Measurements from ENCODE around the gene STX8. TPM values are rescaled to one million over a fixed set of nuclear protein-coding genes. Genes with fewer than 3 reads are reported as not detected.

The STX8 gene
- total RNA-seq, 4 donors from 2014 or later = 58.6 to 86.9 (median 66.3) TPM

DNA sequence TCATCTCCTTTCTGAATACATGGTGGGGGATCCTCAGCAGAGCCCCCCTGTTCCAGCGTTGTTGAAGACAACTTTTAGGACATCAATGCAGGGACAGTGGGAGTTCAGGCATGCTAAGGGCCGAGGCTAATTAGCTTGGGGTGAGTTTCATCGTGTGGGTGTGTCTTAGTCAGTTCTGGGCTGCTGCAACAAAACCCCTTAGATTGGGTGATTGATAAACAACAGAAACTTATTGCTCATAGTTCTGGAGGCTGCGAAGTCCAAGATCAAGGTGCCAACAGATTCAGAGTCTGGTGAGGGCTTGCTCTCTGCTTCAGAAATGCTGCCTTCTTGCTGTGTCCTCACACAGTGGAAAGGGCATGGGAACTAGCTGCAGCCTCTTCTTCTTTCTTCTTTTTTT, 340.3 kb downstream of the STX8 start:
- no peak for DNase-seq (ENCODE audit: low spot score)
- TF ChIP-seq, protein P1, sequence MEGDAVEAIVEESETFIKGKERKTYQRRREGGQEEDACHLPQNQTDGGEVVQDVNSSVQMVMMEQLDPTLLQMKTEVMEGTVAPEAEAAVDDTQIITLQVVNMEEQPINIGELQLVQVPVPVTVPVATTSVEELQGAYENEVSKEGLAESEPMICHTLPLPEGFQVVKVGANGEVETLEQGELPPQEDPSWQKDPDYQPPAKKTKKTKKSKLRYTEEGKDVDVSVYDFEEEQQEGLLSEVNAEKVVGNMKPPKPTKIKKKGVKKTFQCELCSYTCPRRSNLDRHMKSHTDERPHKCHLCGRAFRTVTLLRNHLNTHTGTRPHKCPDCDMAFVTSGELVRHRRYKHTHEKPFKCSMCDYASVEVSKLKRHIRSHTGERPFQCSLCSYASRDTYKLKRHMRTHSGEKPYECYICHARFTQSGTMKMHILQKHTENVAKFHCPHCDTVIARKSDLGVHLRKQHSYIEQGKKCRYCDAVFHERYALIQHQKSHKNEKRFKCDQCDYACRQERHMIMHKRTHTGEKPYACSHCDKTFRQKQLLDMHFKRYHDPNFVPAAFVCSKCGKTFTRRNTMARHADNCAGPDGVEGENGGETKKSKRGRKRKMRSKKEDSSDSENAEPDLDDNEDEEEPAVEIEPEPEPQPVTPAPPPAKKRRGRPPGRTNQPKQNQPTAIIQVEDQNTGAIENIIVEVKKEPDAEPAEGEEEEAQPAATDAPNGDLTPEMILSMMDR (IDR thresholded peaks at IDR 0.05) = no peak
- no peak for ATAC-seq (ENCODE audit: low FRiP score)

DNA sequence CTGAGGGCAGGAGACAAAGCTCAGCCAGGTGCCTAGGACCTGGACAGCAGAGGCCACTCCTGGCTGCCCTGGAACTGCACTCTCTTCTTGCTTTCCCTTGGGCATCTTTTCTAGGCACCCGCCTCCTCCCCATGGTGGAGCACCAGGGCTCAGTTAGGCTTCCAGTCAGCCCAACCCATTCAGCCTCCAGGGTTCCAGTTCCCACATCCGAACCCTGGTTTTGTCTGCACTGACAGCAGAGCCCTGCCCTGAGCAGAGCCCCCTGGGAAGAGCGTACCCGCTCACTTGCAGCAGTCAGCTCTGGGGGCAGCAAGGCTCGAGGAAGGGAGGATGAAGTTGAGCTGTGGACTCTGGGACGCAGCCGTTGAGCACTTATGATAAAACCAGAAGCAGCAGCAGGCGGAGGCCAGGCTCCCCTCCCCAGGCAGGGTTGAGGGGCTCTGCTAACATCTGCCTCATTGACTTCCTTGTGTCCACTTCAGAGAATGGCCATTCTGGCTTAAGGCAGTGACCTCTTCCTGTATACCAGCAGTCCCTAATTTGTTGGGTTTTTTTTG, 341.2 kb downstream of the STX8 start:
- ATAC-seq (ENCODE audit: low FRiP score) = no peak
- TF ChIP-seq, protein P1 (IDR thresholded peaks at IDR 0.05) = no peak
- no peak for DNase-seq (ENCODE audit: low spot score)

DNA sequence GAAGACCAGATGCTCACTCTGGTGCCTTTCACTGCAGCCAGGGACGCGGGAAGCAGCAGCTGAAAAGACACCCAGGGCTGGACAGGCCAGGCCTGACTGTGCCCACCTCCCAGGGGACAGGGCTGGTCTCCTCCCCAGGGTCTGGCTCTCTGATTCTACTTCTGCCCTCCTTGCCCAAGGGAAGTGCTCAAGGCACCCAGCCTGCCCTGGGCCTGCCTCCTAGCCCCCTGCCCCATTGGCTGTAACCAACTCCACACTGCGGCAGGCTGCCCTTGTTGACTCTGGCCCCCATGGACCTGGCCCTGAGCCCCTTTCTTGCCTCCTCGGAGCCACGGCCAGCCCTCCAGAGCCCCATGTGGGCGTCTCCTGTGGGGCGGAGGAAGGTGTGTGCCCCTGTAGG, 341.9 kb downstream of the STX8 start:
- TF ChIP-seq, protein P1 (IDR thresholded peaks at IDR 0.05) = no peak
- ATAC-seq (ENCODE audit: low FRiP score) (no peak), DNase-seq (ENCODE audit: low spot score) (no peak)

DNA sequence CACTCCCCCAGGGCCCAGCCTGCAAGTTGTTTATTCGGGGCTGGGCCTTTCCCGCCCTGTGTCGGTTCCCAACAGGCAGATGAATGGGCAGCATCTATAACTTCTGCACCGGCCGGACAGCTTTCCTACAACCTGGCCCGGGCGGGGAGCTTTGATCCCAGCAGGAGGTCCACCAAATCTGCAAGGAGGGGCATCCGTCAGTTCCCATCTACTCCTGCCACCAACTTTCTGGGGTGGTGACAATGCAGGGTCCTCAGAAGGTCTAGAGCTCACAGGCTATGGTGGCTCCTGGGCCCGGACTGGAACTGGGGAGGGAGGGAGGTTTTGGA, 342.4 kb downstream of the STX8 start:
- no peak for ATAC-seq (ENCODE audit: low FRiP score)
- TF ChIP-seq, protein P1 (IDR thresholded peaks at IDR 0.05) = no peak
- DNase-seq (ENCODE audit: low spot score) = no peak

DNA sequence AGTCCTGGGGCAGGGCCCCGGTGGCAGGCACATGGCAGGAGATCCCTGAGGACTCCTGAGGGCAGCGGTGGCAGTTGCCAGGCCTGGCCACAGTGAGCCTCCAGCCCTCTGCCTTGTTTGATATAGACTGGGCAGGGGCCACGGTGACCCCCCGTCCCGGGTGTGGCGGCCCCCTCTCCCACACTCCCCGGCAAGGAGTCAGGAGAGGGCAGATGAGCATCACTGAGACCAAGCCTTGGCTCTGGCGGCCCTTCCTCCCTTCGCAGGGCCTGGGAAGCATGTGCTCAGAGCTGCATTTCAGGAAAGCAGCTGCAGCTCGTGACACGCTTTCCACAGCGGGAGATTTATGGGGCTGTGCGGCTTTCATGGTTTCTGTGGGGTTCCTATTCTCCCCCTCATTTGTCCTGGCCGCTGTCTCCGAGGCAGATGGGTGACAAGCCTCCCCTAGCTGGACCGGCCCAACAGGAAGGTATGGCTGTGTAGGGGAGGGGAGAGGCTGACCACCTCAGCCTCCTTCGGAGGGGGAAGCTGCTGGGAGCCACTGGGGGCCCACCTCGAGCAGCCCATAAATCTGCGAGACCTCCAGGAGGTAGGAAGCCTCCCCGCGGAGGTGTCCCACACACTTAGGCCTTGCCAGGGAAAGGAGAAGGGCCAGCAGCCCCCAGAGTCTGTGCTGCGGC, 342.9 kb downstream of the STX8 start:
- ATAC-seq (ENCODE audit: low FRiP score) (no peak), DNase-seq (ENCODE audit: low spot score) (no peak)
- TF ChIP-seq, protein P1 (IDR thresholded peaks at IDR 0.05) = no peak

DNA sequence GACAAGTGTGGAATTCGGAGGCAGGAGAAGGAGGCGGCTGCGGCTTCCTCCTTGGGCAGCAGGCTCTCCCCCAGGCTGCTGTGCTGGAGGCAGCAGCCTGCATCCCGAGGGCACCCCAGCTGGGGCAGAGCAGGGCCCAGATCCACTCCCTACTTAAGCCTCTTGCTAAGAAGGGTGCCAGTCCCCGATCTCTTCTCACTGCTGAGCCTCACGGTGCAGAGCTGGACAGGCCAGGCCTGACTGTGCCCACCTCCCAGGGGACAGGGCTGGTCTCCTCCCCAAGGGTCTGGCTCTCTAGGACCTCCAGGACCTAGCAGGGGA, 343.5 kb downstream of the STX8 start:
- DNase-seq (ENCODE audit: low spot score) = no peak
- ATAC-seq (ENCODE audit: low FRiP score) = no peak
- TF ChIP-seq, protein P1 (IDR thresholded peaks at IDR 0.05) = no peak

DNA sequence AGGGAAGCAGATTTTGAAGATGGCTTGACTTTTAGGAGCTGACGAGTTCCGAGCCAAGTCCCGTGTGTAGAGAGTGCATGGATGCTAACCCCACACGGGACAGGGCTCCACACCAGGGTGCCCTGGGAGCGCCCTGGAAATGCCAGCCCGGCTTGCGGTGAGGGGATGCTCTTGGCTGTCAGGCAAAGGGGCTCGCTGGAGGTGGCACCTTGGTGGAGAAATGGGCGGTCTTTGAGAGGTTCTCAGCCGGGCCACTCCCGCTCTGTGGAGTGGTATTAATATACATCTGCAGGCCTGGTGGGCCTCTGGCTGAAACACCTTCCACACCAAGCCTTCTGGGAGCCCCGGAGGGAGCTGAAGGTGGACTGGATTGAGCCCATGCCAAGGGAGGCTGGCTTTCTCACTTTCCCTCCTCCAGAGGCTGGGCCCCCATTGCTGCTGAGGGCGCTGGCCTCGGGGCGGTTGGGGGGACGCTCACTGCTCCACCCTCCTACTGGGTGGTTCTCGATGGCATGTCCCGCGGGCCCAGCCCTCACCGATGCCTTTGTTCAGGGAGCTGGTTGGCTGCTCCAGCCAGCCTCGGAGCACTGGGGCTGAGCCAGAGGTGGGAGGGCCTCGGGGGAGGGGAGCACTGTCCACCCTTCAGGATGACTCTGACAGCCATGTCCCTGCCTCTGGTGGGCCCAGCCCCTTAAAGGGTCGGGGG, 344.0 kb downstream of the STX8 start:
- ATAC-seq (ENCODE audit: low FRiP score) = no peak
- DNase-seq (ENCODE audit: low spot score) = no peak
- TF ChIP-seq, protein P1 (IDR thresholded peaks at IDR 0.05) = no peak

All from omental fat pad (tissue), 4 donors.